Gastroesophageal sphincter (tissue), 4 donors: ENCODE data around the gene TMEM123. TPM values are rescaled to one million over a fixed set of nuclear protein-coding genes. Genes with fewer than 3 reads are reported as not detected.

Experiments
- ATAC-seq: fragments of 150-250 bp; one replicate; pipeline ENCODE4 v1.9.1; 2016; ENCODE audit warnings: mild to moderate bottlenecking, moderate library complexity
- H3K27ac ChIP-seq, 4 donors: fragments of 200-600 bp; sonication (generic) in 3 of 4; 1 replicate in 3 of 4; 2 replicates in 1 of 4; pipeline ENCODE4 v1.5.1; 2016 to 2019
- H3K27me3 ChIP-seq: fragments of 200-600 bp; sonication (generic); one replicate; pipeline ENCODE4 v1.5.1; 2019
- H3K36me3 ChIP-seq, 2 donors: fragments of 200-600 bp; sonication (generic); one replicate each; pipeline ENCODE4 v1.5.1; 2019; ENCODE audit warnings: control low read depth in 1 of 2
- H3K4me1 ChIP-seq, 3 donors: fragments of 200-600 bp; sonication (generic); 1 replicate in 2 of 3; 2 replicates in 1 of 3; pipeline ENCODE4 v1.5.1; 2016 to 2019; ENCODE audit warnings: control low read depth in 2 of 3
- H3K4me3 ChIP-seq, 2 donors: fragments of 200-600 bp; sonication (generic); one replicate each; pipeline ENCODE4 v1.5.1; 2019; ENCODE audit warnings: mild to moderate bottlenecking in 1 of 2, moderate library complexity in 1 of 2
- H3K9me3 ChIP-seq, 3 donors: fragments of 200-600 bp; sonication (generic); one replicate each; pipeline ENCODE4 v1.5.1; 2017 to 2019; ENCODE audit warnings: control low read depth in 2 of 3
- CTCF ChIP-seq, 4 experiments: fragments of 200-600 bp in 2 of 4; fragments of 450-650 bp in 2 of 4; sonication (generic) in 1 of 4; IDR thresholded peaks; one replicate each; pipeline ENCODE4 v1.5.1; 2017 to 2019; ENCODE audit warnings: antibody characterized with exemption in 4 of 4, mild to moderate bottlenecking in 2 of 4, moderate library complexity in 2 of 4
- EP300 ChIP-seq: sonication (generic); formaldehyde crosslinking; IDR thresholded peaks from one replicate; pipeline ENCODE4 v1.6.1; 2017; ENCODE audit warnings: antibody characterized with exemption, mild to moderate bottlenecking
- POLR2A ChIP-seq, 2 donors: fragments of 450-650 bp; IDR thresholded peaks; one replicate each; pipeline ENCODE4 v1.6.1; 2017; ENCODE audit warnings: antibody characterized with exemption in 2 of 2, mild to moderate bottlenecking in 2 of 2, moderate library complexity in 1 of 2
- POLR2AphosphoS5 ChIP-seq: sonication (generic); formaldehyde crosslinking; IDR thresholded peaks from one replicate; pipeline ENCODE4 v1.6.1; 2017; ENCODE audit warnings: antibody characterized with exemption
- WGBS, 2 donors: methylation state at CpG; one replicate each; pipeline ENCODE4 v1.1.5; 2018; ENCODE audit warnings: low coverage in 1 of 2; 5-methylcytosine and 5-hydroxymethylcytosine counted together
- total RNA-seq, 4 donors: library from RNA; depleted of rRNA; stranded (reverse); fragments of >200 nt; gene quantifications; one replicate each; pipeline ENCODE4 v1.1.0, GENCODE V29; 2016

The TMEM123 gene
- total RNA-seq, 4 donors from 2014 or later = 87.6 to 141 (median 101) TPM

- ATAC-seq = no peak
These were observed 734 bp upstream of the TMEM123 start for GRCh38 chr11:102453302-102453695.

GRCh38 chr11:102451681-102452460 is 694 bp downstream of the TMEM123 start:
- H3K27me3 ChIP-seq = no peaks in the 10 kb centered on the region
- ATAC-seq = peak; percentile 60
- H3K36me3 ChIP-seq = peaks cover 0 to 6% of the 10 kb centered on the region in 2 donors
- H3K4me3 ChIP-seq = peak overlapping the region; percentile 69 to 70
- H3K4me1 ChIP-seq = peaks cover 4 to 43% (median 6%) of the 10 kb centered on the region in 3 donors
- TF ChIP-seq EP300 = no peak
- peak in 1 of 4 experiments; percentile 49 for TF ChIP-seq CTCF (IDR thresholded peaks at IDR 0.05)
- 0 to 2% methylated on average over 8 to 11 of the region's 55 CpGs for WGBS, 2 donors
- peak overlapping the region; percentile 58 to 92 (median 86) for H3K27ac ChIP-seq
- H3K9me3 ChIP-seq = no peaks in the 10 kb centered on the region

More at GRCh38 chr11:102453302-102453695, 734 bp upstream of the TMEM123 start:
- H3K27ac ChIP-seq = peak overlapping the region; percentile 58 to 92 (median 86)
- no peaks in the 10 kb centered on the region for H3K9me3 ChIP-seq
- H3K4me3 ChIP-seq = peak overlapping the region; percentile 69 to 70
- peaks cover 4 to 40% (median 6%) of the 10 kb centered on the region in 3 donors for H3K4me1 ChIP-seq
- 0 to 2% methylated on average over 3 to 7 of the region's 8 CpGs for WGBS, 2 donors
- no peaks in the 10 kb centered on the region for H3K36me3 ChIP-seq
- no peak for TF ChIP-seq POLR2AphosphoS5
- TF ChIP-seq EP300 = no peak
- no peak for TF ChIP-seq CTCF (IDR thresholded peaks at IDR 0.05)
- no peak for TF ChIP-seq POLR2A (IDR thresholded peaks at IDR 0.05)
- H3K27me3 ChIP-seq = no peaks in the 10 kb centered on the region

- Histone ChIP-seq H3K4me1 (peaks cover 4 to 43% (median 6%) of the 10 kb centered on the region in 3 donors), H3K9me3 (no peaks in the 10 kb centered on the region), H3K27me3 (no peaks in the 10 kb centered on the region), H3K27ac (peak overlapping the region; percentile 58 to 92 (median 86)), H3K36me3 (peaks cover 0 to 13% of the 10 kb centered on the region in 2 donors), H3K4me3 (peak overlapping the region; percentile 69 to 70)
- TF ChIP-seq EP300 (no peak), POLR2AphosphoS5 (no peak), CTCF (IDR thresholded peaks at IDR 0.05) (no peak), POLR2A (IDR thresholded peaks at IDR 0.05) (no peak)
- ATAC-seq = no peak
- 26 to 30% methylated on average over 6 of the region's 6 CpGs for WGBS, 2 donors
These were observed 1.4 kb downstream of the TMEM123 start for GRCh38 chr11:102451041-102451680.

GRCh38 chr11:102449651-102450570 is 2.7 kb downstream of the TMEM123 start:
- ATAC-seq = no peak
- Histone ChIP-seq H3K4me1 (peaks cover 4 to 43% (median 6%) of the 10 kb centered on the region in 3 donors), H3K9me3 (no peaks in the 10 kb centered on the region), H3K4me3 (peak overlapping the region in 1 of 2 donors; percentile 70), H3K27me3 (no peaks in the 10 kb centered on the region), H3K27ac (peak overlapping the region in 1 of 4 donors; percentile 85), H3K36me3 (peaks cover 0 to 20% of the 10 kb centered on the region in 2 donors)
- TF ChIP-seq EP300 (no peak), POLR2A (IDR thresholded peaks at IDR 0.05) (no peak), POLR2AphosphoS5 (no peak), CTCF (IDR thresholded peaks at IDR 0.05) (no peak)
- WGBS, 2 donors = 84 to 96% methylated on average over 6 to 7 of the region's 7 CpGs
